ENCODE results near the gene CIB1.

CIB1 gene

GRCh38 chr15:90208356-90208755, 25.4 kb downstream of the CIB1 start:
- DNase-seq (ENCODE audit: extremely low read depth, low read depth) = no peak
- TF ChIP-seq, protein P1, sequence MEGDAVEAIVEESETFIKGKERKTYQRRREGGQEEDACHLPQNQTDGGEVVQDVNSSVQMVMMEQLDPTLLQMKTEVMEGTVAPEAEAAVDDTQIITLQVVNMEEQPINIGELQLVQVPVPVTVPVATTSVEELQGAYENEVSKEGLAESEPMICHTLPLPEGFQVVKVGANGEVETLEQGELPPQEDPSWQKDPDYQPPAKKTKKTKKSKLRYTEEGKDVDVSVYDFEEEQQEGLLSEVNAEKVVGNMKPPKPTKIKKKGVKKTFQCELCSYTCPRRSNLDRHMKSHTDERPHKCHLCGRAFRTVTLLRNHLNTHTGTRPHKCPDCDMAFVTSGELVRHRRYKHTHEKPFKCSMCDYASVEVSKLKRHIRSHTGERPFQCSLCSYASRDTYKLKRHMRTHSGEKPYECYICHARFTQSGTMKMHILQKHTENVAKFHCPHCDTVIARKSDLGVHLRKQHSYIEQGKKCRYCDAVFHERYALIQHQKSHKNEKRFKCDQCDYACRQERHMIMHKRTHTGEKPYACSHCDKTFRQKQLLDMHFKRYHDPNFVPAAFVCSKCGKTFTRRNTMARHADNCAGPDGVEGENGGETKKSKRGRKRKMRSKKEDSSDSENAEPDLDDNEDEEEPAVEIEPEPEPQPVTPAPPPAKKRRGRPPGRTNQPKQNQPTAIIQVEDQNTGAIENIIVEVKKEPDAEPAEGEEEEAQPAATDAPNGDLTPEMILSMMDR (IDR thresholded peaks at IDR 0.05; ENCODE audit: low read depth, low read length) = no peak

DNA sequence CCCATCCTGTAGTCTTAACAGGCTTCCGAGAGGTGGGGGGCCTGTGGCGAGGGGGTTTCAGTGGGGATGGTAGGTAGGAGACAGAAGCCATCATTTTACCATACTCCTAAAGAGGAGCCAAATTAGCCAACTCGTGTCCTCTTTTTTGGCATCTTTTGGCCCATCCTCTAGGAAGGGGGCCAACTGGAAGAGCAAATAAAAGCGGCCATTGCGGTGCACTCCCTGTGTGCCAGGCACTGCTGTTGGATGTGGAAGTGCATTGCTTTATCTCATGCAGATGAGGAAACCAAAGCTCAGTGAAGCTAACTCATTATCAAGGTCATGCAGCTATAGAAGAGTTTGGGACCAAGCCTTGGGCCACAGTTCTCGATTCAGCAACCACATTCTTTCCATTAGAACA, 26.5 kb downstream of the CIB1 start:
- TF ChIP-seq, protein P1 (IDR thresholded peaks at IDR 0.05; ENCODE audit: low read depth, low read length) = no peak
- DNase-seq (ENCODE audit: extremely low read depth, low read depth) = no peak

DNA sequence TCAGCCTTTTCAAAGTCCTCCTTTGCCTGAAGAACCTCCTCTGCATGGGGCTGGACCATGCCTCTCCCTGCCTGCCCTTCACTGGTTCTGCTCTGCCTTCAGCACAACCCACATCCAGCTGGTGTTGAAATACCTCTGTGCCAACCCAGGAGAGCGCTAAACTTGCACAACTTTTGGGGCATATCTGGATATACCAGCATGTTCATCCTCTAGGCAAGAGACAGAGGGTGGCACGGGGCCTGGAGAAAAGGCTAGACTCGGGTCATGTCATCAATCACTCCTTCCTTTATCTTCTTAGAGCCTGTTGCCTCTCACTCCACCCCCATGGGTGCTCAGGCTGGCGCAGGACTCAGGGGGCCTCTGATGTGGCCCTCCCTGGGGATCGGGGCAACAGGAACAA, 27.9 kb downstream of the CIB1 start:
- TF ChIP-seq, protein P1 (IDR thresholded peaks at IDR 0.05; ENCODE audit: low read depth, low read length) = no peak
- DNase-seq (ENCODE audit: extremely low read depth, low read depth) = no peak

- no peak for DNase-seq (ENCODE audit: extremely low read depth, low read depth)
- TF ChIP-seq, protein P1 (IDR thresholded peaks at IDR 0.05; ENCODE audit: low read depth, low read length) = no peak
Observed at GRCh38 chr15:90205050-90205848, 28.5 kb downstream of the CIB1 start.

GRCh38 chr15:90203922-90204321, 29.8 kb downstream of the CIB1 start:
- TF ChIP-seq, protein P1 (IDR thresholded peaks at IDR 0.05; ENCODE audit: low read depth, low read length) = no peak
- DNase-seq (ENCODE audit: extremely low read depth, low read depth) = no peak

DNA sequence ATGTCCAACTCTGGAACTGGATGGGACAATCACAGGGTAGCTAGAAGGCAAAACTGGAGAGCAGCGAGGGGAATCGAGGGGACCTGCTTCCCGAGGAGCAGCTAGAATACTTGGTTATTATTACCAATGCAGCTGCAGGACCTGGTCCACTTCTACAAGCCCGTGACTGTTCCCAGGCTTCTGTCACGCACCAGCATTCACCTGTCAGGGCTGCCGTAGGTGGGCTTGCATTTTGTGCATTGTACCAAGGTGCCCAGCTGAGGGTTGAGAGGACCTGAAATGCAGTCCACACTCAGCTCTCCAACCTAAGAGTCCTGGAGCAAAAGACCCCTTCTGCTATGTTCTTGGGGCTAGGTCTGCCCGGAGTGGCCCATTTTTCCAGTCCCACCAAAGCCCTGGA, 30.3 kb downstream of the CIB1 start:
- TF ChIP-seq, protein P1 (IDR thresholded peaks at IDR 0.05; ENCODE audit: low read depth, low read length) = no peak
- no peak for DNase-seq (ENCODE audit: extremely low read depth, low read depth)

GRCh38 chr15:90202929-90203328, 30.8 kb downstream of the CIB1 start:
- TF ChIP-seq, protein P1 (IDR thresholded peaks at IDR 0.05; ENCODE audit: low read depth, low read length) = no peak
- DNase-seq (ENCODE audit: extremely low read depth, low read depth) = no peak

All from AG09319 (cell line).